Measurements from ENCODE around the gene SIPA1L3. TPM values are rescaled to one million over a fixed set of nuclear protein-coding genes. Genes with fewer than 3 reads are reported as not detected.

The SIPA1L3 gene
- total RNA-seq, 6 experiments from 2014 or later = 9.1 to 20.4 (median 14.9) TPM

DNA sequence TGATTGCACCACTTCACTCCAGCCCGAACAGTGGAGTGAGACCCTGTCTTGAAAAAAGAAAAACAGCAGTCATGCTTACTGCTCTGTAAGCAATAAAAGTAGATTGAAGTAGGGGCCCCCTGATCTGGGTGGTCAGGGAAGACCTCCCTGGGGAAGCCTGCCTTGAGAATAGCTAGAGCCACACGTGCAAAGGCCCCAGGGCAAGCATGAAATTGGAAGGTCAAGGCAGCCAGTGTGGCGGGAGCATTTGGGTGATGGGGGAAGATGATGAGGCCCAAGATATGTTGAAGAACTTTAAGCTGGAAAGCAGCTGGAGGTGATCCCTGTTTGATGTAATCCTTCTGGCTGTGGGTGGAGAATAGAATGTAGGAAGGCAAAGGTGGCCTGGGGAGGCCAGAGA is 104.4 kb downstream of the SIPA1L3 start:
- H3K27ac ChIP-seq = no peak overlapping the region
- ATAC-seq = no peak
- TF ChIP-seq, protein P1, sequence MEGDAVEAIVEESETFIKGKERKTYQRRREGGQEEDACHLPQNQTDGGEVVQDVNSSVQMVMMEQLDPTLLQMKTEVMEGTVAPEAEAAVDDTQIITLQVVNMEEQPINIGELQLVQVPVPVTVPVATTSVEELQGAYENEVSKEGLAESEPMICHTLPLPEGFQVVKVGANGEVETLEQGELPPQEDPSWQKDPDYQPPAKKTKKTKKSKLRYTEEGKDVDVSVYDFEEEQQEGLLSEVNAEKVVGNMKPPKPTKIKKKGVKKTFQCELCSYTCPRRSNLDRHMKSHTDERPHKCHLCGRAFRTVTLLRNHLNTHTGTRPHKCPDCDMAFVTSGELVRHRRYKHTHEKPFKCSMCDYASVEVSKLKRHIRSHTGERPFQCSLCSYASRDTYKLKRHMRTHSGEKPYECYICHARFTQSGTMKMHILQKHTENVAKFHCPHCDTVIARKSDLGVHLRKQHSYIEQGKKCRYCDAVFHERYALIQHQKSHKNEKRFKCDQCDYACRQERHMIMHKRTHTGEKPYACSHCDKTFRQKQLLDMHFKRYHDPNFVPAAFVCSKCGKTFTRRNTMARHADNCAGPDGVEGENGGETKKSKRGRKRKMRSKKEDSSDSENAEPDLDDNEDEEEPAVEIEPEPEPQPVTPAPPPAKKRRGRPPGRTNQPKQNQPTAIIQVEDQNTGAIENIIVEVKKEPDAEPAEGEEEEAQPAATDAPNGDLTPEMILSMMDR (IDR thresholded peaks at IDR 0.05) = no peak
- TF ChIP-seq POLR2A (IDR thresholded peaks at IDR 0.05) = no peak
- no peaks in the 10 kb centered on the region for H3K36me3 ChIP-seq
- no peaks in the 10 kb centered on the region for H3K9me3 ChIP-seq
- DNase-seq = no peak
- H3K27me3 ChIP-seq = no peaks in the 10 kb centered on the region
- H3K4me1 ChIP-seq = no peaks in the 10 kb centered on the region
- intact Hi-C loops (cut with DNase I) = no loop called here
- 84% methylated on average over 2 of the region's 3 CpGs for WGBS (ENCODE audit: insufficient coverage, low coverage, low lambda C conversion rate, missing lambda C conversion rate)
- no peak overlapping the region for H3K4me3 ChIP-seq

GRCh38 chr19:38012290-38012689 is 105.3 kb downstream of the SIPA1L3 start:
- Histone ChIP-seq H3K36me3 (no peaks in the 10 kb centered on the region), H3K4me3 (no peak overlapping the region), H3K27ac (no peak overlapping the region), H3K27me3 (no peaks in the 10 kb centered on the region), H3K4me1 (no peaks in the 10 kb centered on the region), H3K9me3 (no peaks in the 10 kb centered on the region)
- TF ChIP-seq POLR2A (IDR thresholded peaks at IDR 0.05) = no peak
- TF ChIP-seq, protein P1 (IDR thresholded peaks at IDR 0.05) = no peak
- intact Hi-C loops (cut with DNase I) = no loop called here
- WGBS (ENCODE audit: insufficient coverage, low coverage, low lambda C conversion rate, missing lambda C conversion rate) = no CpG with 5 or more reads among the region's 5 CpGs
- ATAC-seq (no peak), DNase-seq (no peak)

- H3K9me3 ChIP-seq = no peaks in the 10 kb centered on the region
- WGBS (ENCODE audit: insufficient coverage, low coverage, low lambda C conversion rate, missing lambda C conversion rate) = 71% methylated on average over 5 of the region's 5 CpGs
- no peaks in the 10 kb centered on the region for H3K36me3 ChIP-seq
- H3K27me3 ChIP-seq = no peaks in the 10 kb centered on the region
- TF ChIP-seq, protein P1 (IDR thresholded peaks at IDR 0.05) = no peak
- TF ChIP-seq POLR2A (IDR thresholded peaks at IDR 0.05) = no peak
- no peak overlapping the region for H3K27ac ChIP-seq
- DNase-seq (no peak), ATAC-seq (no peak)
- H3K4me3 ChIP-seq = no peak overlapping the region
- no peaks in the 10 kb centered on the region for H3K4me1 ChIP-seq
- intact Hi-C loops (cut with DNase I) = no loop called here
Measured at GRCh38 chr19:38012944-38013343, 105.9 kb downstream of the SIPA1L3 start.

DNA sequence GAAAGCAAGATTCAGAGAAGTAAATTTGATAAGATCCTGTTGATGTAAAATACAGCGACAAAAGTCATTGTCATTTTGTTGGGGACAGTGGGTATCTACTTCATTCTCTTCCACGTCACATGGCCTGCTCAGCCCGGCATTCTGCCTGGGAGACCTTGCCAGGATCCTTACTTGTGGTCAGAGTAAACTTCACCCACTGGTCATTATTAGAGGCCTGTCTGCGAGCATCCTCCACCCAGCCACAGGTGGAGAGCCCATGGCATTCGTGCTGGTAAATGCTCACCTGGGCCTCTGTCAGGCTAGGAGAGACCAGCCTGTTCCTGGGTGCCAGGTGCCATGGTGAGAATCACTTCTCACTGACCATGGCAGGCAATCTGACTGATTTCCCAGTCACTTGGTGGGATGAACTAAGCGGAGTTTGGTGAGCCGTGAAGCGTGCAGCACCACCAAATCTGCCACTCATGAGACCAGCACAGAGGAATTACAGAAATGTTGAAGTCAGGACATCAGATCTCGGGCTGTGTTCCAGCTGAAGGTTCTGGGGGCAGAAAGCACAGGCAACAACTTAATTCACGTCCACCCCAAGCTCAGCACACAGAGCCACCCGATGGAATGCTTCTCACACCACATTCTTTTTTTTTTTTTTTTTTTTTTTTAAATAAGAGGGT is 107.0 kb downstream of the SIPA1L3 start:
- WGBS (ENCODE audit: insufficient coverage, low coverage, low lambda C conversion rate, missing lambda C conversion rate) = 92% methylated on average over 5 of the region's 11 CpGs
- Histone ChIP-seq H3K27me3 (no peaks in the 10 kb centered on the region), H3K9me3 (no peaks in the 10 kb centered on the region), H3K4me3 (no peak overlapping the region), H3K36me3 (no peaks in the 10 kb centered on the region), H3K4me1 (no peaks in the 10 kb centered on the region), H3K27ac (no peak overlapping the region)
- no peak for ATAC-seq
- TF ChIP-seq, protein P1 (IDR thresholded peaks at IDR 0.05) = no peak
- no peak for TF ChIP-seq POLR2A (IDR thresholded peaks at IDR 0.05)
- intact Hi-C loops (cut with DNase I) = no loop called here
- no peak for DNase-seq
